ENCODE data around the gene APMAP. TPM values are rescaled to one million over a fixed set of nuclear protein-coding genes. Genes with fewer than 3 reads are reported as not detected.

APMAP gene
- total and polyA plus RNA-seq, 9 donors, result 23.5 to 103 (median 45.8) TPM

DNA sequence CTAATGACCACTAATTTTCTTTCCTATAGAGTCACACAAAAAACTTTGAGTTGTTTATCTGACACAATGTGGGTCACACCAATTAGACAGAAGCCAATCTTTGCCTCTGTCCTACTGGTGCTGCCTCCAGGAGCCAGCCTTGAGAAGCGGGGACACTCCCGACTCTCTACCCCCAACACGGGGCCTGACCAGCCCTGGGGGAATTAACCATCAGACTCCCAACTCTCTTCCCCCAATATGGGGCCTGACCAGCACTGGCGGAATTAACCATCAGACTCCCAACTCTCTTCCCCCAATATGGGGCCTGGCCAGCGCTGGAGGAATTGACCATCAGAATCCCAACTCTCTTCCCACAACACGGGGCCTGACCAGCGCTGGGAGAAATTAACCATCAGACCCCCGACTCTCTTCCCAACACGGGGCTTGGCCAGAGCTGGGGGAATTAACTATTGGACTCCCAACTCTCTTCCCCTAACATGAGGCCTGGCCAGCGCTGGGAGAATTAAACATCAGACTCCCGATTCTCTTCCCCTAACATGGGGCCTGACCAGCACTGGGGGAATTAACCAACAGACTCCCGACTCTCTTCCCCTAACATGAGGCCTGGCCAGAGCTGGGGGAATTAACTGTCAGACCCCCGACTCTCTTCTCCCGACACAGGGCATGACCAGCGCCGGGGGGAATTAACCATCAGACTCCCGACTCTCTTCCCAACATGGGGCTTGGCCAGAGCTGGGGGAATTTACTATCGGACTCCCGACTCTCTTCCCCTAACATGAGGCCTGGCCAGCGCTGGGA lies 31.0 kb downstream of the APMAP start:
- TF ChIP-seq, protein P1, sequence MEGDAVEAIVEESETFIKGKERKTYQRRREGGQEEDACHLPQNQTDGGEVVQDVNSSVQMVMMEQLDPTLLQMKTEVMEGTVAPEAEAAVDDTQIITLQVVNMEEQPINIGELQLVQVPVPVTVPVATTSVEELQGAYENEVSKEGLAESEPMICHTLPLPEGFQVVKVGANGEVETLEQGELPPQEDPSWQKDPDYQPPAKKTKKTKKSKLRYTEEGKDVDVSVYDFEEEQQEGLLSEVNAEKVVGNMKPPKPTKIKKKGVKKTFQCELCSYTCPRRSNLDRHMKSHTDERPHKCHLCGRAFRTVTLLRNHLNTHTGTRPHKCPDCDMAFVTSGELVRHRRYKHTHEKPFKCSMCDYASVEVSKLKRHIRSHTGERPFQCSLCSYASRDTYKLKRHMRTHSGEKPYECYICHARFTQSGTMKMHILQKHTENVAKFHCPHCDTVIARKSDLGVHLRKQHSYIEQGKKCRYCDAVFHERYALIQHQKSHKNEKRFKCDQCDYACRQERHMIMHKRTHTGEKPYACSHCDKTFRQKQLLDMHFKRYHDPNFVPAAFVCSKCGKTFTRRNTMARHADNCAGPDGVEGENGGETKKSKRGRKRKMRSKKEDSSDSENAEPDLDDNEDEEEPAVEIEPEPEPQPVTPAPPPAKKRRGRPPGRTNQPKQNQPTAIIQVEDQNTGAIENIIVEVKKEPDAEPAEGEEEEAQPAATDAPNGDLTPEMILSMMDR (IDR thresholded peaks at IDR 0.05), result no peak
- no peak for TF ChIP-seq EP300 (IDR thresholded peaks at IDR 0.05)
- no peak for TF ChIP-seq POLR2A (IDR thresholded peaks at IDR 0.05)
- intact Hi-C loops (cut with DNase I), result no loop called here
- no peaks in the 10 kb centered on the region for H3K4me1 ChIP-seq (ENCODE audit: insufficient read depth)
- no peak overlapping the region for H3K4me3 ChIP-seq
- 80 to 85% (median 82%) methylated on average over 20 of the region's 20 CpGs for WGBS, 3 donors
- H3K27ac ChIP-seq, result no peak overlapping the region
- H3K9me3 ChIP-seq, result no peaks in the 10 kb centered on the region
- no peaks in the 10 kb centered on the region for H3K36me3 ChIP-seq
- H3K27me3 ChIP-seq, result no peaks in the 10 kb centered on the region
- DNase-seq, result peak in 1 of 5 donors; percentile 11

DNA sequence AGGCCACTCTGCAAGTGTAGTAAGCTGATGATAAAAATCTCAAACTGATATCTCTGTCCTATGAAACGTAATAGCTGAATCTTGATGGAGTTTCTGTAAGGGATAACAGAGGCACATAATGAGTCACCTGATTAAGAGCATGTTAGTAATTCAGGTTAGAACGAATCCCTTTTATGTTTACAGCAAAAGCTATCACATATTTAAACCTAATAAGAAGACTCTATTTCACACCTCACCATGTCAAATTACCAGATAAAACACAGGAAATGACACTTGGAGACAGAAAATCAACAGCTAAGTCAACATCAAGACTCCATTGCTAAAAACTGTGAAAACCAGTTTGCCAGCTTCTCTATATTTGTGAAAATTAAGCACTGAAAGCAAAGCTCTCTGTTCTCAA lies 31.7 kb downstream of the APMAP start:
- 74 to 83% (median 77%) methylated on average over 2 of the region's 2 CpGs for WGBS, 3 donors
- DNase-seq, result no peak
- intact Hi-C loops (cut with DNase I), result no loop called here

DNA sequence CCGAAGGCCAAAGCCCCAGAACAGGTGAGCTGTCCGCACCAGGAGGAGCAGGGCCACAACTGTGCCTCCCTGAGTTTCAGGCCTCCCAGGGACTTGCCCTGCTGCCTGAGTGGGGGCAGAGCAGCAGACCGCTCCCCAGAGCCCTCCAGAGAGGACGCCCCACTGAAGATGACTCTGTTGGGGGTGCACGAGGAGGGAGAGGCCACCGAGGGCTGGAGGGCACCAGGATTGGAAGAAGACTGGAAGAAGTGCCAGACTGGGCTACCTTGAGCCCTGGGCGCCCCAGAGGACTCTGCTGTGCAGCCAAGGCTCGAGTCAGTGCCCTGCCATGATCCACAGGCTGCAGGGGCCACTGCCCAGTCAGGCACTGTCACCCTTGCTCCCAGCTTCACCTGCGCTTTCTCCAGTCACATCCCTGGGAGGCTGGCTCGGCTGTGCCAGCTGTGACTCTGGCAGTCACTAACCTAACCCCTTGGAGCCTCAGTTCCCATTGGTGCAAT lies 32.2 kb downstream of the APMAP start:
- 90 to 92% (median 92%) methylated on average over 10 of the region's 10 CpGs for WGBS, 3 donors
- H3K27me3 ChIP-seq, result no peaks in the 10 kb centered on the region
- no peaks in the 10 kb centered on the region for H3K4me1 ChIP-seq (ENCODE audit: insufficient read depth)
- DNase-seq, result no peak
- intact Hi-C loops (cut with DNase I), result no loop called here
- TF ChIP-seq, protein P1 (IDR thresholded peaks at IDR 0.05), result no peak
- TF ChIP-seq EP300 (IDR thresholded peaks at IDR 0.05) (no peak), POLR2A (IDR thresholded peaks at IDR 0.05) (no peak)
- H3K9me3 ChIP-seq, result no peaks in the 10 kb centered on the region
- H3K27ac ChIP-seq, result no peak overlapping the region
- no peaks in the 10 kb centered on the region for H3K36me3 ChIP-seq
- no peak overlapping the region for H3K4me3 ChIP-seq

More for the DNA sequence above, 31.7 kb downstream of the APMAP start:
- no peaks in the 10 kb centered on the region for H3K9me3 ChIP-seq
- no peaks in the 10 kb centered on the region for H3K36me3 ChIP-seq
- no peaks in the 10 kb centered on the region for H3K27me3 ChIP-seq
- no peak overlapping the region for H3K4me3 ChIP-seq
- TF ChIP-seq EP300 (IDR thresholded peaks at IDR 0.05) (no peak), POLR2A (IDR thresholded peaks at IDR 0.05) (no peak)
- TF ChIP-seq, protein P1 (IDR thresholded peaks at IDR 0.05), result no peak
- H3K27ac ChIP-seq, result no peak overlapping the region
- H3K4me1 ChIP-seq (ENCODE audit: insufficient read depth), result no peaks in the 10 kb centered on the region

DNA sequence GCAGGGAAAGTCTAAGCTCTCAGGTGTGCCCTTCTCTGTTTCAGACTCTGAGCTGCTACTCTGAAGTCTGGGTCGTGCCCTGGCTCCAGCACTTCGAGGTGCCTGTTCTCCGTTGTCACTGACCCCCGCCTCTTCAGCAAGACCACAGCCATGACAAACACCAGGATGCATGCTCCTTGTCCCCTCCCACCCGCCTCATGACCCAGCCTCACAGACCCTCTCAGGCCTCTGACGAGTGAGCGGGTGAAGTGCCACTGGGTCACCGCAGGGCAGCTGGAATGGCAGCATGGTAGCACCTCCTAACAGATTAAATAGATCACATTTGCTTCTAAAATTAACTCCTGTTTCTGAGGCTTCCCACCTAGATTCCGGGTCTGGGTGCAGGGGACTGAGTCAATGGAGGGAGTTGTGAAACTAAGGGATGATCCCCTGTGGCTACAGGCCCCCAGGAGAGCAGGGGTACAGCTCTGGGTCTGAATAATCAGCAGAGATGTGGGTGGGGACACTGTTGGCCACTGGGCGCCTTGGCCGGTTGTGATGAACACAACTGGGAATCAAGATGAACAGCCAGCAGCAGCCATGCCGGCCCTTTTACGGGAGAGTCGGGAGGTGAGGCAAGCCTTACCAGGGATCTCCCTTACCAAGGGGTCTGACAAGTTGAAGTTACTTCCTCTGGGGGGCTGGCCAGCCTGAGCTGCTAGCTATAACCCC lies 32.8 kb downstream of the APMAP start:
- 77 to 88% (median 87%) methylated on average over 13 to 14 of the region's 14 CpGs for WGBS, 3 donors
- no peak overlapping the region for H3K27ac ChIP-seq
- TF ChIP-seq POLR2A (IDR thresholded peaks at IDR 0.05) (no peak), EP300 (IDR thresholded peaks at IDR 0.05) (no peak)
- TF ChIP-seq, protein P1 (IDR thresholded peaks at IDR 0.05), result no peak
- intact Hi-C loops (cut with DNase I), result no loop called here
- H3K27me3 ChIP-seq, result no peaks in the 10 kb centered on the region
- no peaks in the 10 kb centered on the region for H3K4me1 ChIP-seq (ENCODE audit: insufficient read depth)
- H3K36me3 ChIP-seq, result no peaks in the 10 kb centered on the region
- H3K9me3 ChIP-seq, result no peaks in the 10 kb centered on the region
- no peak overlapping the region for H3K4me3 ChIP-seq
- no peak for DNase-seq

All from ovary (tissue), 9 donors.